Activated effector memory CD4-positive, alpha-beta T cell treated with Interleukin-2 at 50 U/mL for 16 hours (primary cell): ENCODE results near the gene AGL.
"Not testable (repeated sequence)": the region's sequence is repeated elsewhere in the genome, so short reads cannot be mapped to it uniquely, and the experiment has no call there.

Source experiments
- DNase-seq: peaks from one replicate; pipeline ENCODE4 v3.0.0-alpha.2; 2020

The AGL gene

DNA sequence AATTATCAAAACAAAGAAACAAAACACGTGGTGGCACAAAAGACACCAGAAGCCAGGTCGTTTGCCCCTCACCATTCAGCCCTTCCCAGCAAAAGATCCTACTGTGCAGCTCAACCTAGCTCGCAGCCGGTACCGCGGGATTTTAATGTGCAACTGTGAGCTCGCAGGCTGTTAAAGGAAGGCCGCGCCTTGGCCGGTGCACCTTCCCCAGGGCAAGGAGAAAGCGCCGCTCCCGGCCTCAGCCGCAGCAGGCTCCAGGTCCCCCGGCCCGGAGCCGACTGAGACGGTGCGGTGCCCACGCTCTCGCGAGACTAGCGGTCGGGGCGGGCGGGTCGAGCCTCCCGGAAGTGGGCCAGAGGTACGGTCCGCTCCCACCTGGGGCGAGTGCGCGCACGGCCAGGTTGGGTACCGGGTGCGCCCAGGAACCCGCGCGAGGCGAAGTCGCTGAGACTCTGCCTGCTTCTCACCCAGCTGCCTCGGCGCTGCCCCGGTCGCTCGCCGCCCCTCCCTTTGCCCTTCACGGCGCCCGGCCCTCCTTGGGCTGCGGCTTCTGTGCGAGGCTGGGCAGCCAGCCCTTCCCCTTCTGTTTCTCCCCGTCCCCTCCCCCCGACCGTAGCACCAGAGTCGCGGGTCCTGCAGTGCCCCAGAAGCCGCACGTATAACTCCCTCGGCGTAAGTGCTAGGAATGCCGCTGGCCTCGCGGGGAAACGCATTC, at the start of gene AGL:
TSS of gene AGL (plus strand) at position 618 of the 715 bp plus-strand sequence. CDS start 682 bp downstream, outside the sequence.
- DNase-seq: peak; percentile 80

DNA sequence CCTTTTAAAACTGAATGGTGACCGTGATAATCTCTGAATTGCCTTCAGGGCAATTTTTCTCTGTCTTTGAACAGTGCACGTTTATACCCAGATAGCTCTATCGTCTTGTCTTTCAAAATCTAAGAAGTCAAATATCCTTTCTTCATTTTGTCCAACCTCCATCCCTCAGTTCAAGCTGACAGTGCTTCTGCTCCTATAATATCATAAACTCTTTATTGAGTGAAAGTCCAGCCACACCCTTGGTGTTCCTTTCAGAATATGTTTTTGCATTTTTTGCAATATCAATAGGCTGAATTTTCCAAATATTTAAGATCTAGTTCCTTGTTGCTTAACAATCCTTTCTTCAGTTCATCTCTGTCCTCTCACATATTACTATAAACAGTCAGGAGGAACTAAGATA, 48.6 kb upstream of the AGL start:
- no peak for DNase-seq

DNA sequence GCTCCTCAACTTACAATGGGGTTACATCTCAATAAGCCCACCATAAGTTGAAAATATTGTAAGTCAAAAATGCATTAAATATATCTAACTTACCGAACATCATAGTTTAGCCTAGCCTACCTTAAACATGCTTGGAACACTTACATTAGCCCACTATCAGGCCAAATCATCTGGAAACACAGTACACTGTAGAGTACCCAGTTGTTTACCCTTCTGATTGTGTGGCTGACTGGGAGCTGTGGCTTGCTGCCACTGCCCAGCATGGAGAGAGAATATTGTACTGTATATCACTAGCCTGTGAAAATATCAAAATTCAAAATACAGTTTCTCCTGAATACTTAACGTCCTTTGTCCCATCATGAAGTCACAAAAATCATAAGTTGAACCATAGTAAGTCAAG, 43.3 kb upstream of the AGL start:
- DNase-seq: no peak

DNA sequence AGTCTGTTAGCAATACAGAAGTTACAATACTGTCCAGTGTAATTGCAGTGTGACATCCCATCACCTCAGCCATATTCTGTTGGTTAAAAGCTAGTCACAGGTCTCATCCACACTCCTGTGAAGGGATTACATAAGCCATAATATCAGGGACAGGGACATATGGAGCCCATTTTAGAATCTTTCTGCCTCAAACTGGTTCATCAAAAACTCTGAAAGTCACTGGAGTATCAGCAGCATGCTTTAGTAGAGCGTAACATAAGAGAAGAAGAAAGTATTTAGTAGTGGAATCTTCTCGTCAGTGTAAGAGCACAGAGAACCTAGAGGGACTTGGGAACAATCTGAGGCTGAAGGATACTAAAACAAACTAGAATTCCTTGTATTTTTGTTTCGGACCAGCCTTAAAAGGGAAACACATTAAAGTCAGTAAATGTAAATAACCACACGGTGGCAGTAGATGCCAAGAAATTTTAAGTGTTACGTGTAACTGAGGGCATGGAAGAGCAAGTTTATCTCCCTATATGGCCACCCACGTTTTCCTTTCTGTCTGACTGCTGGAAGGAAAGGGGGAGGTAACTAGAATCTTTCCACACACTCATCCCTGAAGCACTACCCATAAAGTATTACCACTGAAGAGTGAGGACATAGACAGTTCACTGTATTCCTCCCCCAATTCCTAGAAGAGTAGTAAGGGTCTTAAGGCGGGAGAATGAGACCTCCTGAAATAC, 41.6 kb upstream of the AGL start:
- DNase-seq: no peak

- no peak for DNase-seq
Measured at GRCh38 chr1:99811075-99811474, 39.1 kb upstream of the AGL start.

- DNase-seq: no peak
Measured at GRCh38 chr1:99811747-99812146, 38.4 kb upstream of the AGL start.

GRCh38 chr1:99814373-99814900, 35.7 kb upstream of the AGL start:
- no peak for DNase-seq

GRCh38 chr1:99816656-99817055, 33.5 kb upstream of the AGL start:
- DNase-seq: no peak

- DNase-seq: no peak
Measured at GRCh38 chr1:99818063-99818699, 32.0 kb upstream of the AGL start.

GRCh38 chr1:99820546-99820945, 29.6 kb upstream of the AGL start:
- no peak for DNase-seq

GRCh38 chr1:99825098-99825497, 25.1 kb upstream of the AGL start:
- DNase-seq: no peak

DNA sequence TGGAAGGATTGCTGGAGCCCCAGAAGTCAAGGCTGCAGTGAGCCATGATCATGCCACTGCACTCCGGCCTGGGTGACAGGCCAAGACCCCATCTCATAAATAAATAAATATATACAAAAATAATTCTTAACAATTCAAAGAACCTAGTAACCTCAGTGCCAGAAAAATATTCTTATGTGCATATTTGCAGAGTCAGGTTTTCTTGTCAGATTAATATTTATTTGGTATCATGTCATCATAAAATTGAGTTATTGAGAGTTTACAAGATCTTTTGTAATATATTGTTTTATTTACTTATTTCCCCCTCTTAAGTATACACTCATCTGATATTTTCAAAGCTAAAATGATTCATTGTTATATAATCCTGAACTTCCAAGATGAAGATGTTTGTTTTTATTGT, 24.5 kb upstream of the AGL start:
- no peak for DNase-seq

DNA sequence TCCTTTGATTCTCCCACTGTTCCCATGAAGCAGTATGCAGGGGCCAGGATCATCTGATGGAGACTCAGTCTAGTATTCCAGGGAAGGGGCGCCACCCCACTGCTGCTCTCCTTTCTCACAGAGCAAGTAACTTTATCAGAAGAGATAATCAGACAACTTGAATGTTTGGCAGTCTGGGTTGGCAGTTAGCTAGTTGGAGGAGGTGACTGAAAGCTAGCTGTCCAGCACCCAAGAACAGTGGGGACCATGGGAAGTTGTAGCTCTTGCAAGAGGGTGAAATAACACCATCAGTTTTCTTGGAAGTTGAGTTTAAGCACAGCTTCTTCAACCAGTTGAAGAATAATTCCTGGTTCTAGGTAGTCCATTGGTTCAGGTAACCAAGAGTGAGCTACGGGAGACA, 22.2 kb upstream of the AGL start:
- DNase-seq: no peak

DNA sequence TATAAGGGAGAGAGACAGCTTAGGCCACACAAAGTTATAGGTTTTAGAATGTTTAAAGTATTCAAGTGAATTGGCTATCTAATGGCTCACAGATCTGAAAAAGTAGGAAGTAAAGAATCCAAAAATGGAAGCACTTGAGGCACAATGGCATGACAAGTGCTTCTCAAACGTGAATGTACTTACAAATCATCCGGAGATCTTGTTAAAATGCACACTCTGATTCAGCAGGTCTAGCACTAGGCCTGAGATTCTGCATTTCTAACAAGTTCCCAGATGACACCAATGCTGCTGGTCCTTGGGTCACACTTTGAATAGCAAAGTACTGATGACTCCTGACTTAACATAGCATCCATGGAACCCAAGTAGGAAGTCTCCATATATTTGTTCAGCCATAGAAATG, 20.9 kb upstream of the AGL start:
- DNase-seq: no peak

- not testable (repeated sequence) for DNase-seq
Measured at GRCh38 chr1:99833911-99834310, 16.2 kb upstream of the AGL start.

GRCh38 chr1:99836171-99837103, 13.7 kb upstream of the AGL start:
- not testable (repeated sequence) for DNase-seq

GRCh38 chr1:99840353-99840752, 9.8 kb upstream of the AGL start:
- not testable (repeated sequence) for DNase-seq

- no peak for DNase-seq
Measured at GRCh38 chr1:99843760-99844159, 6.4 kb upstream of the AGL start.

DNA sequence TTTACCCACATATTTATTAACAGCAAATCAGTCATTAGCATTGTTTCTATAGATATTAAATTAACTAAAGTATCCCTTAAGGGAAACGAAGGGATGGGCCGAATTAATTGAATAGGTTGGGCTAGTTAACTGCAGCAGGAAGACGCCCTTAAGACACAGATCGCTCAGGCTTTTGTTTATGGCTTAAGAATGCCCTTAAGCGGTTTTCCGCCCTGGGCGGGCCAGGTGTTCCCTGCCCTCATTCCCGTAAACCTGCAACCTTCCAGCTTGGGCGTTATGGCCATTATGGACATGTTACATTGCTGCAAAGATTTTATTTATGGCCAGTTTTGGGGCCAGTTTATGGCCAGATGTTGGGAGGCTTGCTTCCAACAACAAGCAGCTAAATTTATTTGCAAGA, 5.0 kb upstream of the AGL start:
- not testable (repeated sequence) for DNase-seq

GRCh38 chr1:99849413-99849743, 783 bp upstream of the AGL start:
- DNase-seq: no peak

DNA sequence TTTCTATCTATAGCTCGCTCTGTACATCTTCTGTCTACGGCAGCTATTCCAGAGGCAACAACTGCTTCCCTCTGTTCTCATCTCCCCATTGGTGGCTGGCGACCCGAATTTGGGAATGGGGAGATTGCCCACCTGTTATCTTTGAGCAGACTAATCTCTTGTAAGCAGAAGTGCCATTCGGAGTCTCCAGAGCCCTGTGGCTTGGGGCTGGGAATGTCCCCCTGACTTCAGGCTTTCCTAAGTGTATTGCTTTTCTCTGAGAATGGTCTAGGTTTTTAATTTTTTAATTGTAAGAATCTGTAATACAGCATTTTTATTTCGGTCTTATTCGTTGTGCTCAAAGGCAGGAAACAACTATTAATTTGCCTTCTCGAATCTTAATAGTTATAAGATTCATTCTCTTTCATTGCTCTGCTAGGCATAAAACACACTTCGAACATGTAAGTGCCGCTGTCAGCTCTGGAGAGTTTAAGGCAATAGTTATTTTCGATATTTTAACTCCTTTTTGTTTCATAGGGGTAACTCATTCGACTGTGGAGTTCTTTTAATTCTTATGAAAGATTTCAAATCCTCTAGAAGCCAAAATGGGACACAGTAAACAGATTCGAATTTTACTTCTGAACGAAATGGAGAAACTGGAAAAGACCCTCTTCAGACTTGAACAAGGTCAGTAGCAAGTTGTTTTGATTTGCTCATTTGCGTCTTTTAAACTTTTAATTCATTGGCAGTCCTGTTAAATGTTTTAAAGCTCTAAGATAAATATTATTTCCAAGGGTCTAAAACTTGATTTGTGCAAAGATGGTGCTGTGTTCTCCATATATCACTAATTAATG, 514 bp downstream of the AGL start:
- no peak for DNase-seq
